Chondrocyte (in vitro differentiated cells): Measurements from ENCODE around the gene GALNT9. TPM values are rescaled to one million over a fixed set of nuclear protein-coding genes. Genes with fewer than 3 reads are reported as not detected.
"Not testable (repeated sequence)": the region's sequence is repeated elsewhere in the genome, so short reads cannot be mapped to it uniquely, and the experiment has no call there.

Experiments used
- DNase-seq: peaks from one replicate; pipeline ENCODE4 v3.0.0; 2021; ENCODE audit warnings: mixed read lengths, low spot score
- H3K27ac Mint-ChIP-seq: one replicate; pipeline ENCODE4 v1.8.0; 2021; ENCODE audit warnings: mild to moderate bottlenecking, moderate library complexity, mixed read lengths; ENCODE audit not compliant: unreplicated experiment
- H3K27me3 Mint-ChIP-seq: 2 replicates; pipeline ENCODE4 v1.8.0; 2021; ENCODE audit warnings: low read depth, mixed read lengths
- H3K36me3 Mint-ChIP-seq: 2 replicates; pipeline ENCODE4 v1.8.0; 2021; ENCODE audit warnings: low read depth, mixed read lengths
- H3K4me1 Mint-ChIP-seq: 2 replicates; pipeline ENCODE4 v1.8.0; 2021; ENCODE audit warnings: low read depth, mild to moderate bottlenecking, mixed read lengths
- H3K4me3 Mint-ChIP-seq: one replicate; pipeline ENCODE4 v1.8.0; 2021; ENCODE audit warnings: mild to moderate bottlenecking, moderate library complexity, mixed read lengths; ENCODE audit not compliant: unreplicated experiment
- H3K9me3 Mint-ChIP-seq: 2 replicates; pipeline ENCODE4 v1.8.0; 2021; ENCODE audit warnings: low read depth, mixed read lengths
- total RNA-seq: library from RNA; stranded (reverse); gene quantifications from 3 replicates; pipeline ENCODE4 v1.2.1, GENCODE V29; 2021
- TF ChIP-seq, protein P1 (sequence below): fragments of 200-600 bp; sonication (generic); IDR thresholded peaks from 2 replicates; pipeline ENCODE4 v1.5.0; 2021; ENCODE audit warnings: antibody characterized with exemption, mild to moderate bottlenecking, moderate library complexity

GALNT9 gene
- total RNA-seq, 1 donor from 2014 or later, result not detected

DNA sequence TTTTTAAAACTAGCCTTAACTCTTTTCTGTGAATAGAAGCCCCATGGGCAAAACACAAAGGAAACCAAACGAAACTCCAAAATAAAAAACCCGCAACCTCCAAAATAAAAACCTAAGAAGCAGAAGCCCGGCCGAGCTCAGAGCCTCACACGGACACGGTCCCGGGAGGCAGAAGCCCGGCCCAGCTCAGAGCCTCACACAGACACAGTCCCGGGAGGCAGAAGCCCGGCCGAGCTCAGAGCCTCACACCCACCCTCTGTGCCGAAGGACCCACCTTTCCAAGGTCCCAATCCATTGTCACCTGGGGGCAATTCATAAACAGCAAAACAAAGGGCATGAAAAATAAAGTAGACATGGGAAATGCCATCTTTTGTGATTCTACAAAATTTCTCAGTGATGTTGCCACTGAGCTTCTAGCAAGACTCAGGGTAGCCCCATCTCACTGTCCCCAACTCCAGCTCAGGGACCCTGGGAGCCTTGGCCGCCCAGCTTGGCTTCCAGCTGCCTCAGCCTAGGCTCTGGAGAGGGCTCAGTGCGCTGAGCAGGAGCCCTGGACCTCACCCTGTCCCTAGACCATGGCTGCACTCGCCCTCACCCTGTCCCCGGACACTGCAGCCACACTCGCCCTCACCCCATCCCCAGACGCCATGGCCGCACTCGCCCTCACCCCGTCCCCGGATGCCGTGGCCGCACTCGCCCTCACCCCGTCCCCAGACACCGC lies 82.2 kb downstream of the GALNT9 start:
- H3K27ac Mint-ChIP-seq, result no peak overlapping the region
- no peaks in the 10 kb centered on the region for H3K9me3 Mint-ChIP-seq
- H3K4me1 Mint-ChIP-seq, result no peaks in the 10 kb centered on the region
- no peak for DNase-seq
- no peaks in the 10 kb centered on the region for H3K36me3 Mint-ChIP-seq
- TF ChIP-seq, protein P1, sequence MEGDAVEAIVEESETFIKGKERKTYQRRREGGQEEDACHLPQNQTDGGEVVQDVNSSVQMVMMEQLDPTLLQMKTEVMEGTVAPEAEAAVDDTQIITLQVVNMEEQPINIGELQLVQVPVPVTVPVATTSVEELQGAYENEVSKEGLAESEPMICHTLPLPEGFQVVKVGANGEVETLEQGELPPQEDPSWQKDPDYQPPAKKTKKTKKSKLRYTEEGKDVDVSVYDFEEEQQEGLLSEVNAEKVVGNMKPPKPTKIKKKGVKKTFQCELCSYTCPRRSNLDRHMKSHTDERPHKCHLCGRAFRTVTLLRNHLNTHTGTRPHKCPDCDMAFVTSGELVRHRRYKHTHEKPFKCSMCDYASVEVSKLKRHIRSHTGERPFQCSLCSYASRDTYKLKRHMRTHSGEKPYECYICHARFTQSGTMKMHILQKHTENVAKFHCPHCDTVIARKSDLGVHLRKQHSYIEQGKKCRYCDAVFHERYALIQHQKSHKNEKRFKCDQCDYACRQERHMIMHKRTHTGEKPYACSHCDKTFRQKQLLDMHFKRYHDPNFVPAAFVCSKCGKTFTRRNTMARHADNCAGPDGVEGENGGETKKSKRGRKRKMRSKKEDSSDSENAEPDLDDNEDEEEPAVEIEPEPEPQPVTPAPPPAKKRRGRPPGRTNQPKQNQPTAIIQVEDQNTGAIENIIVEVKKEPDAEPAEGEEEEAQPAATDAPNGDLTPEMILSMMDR, result no peak
- H3K4me3 Mint-ChIP-seq, result no peak overlapping the region
- H3K27me3 Mint-ChIP-seq, result peaks cover 36% of the 10 kb centered on the region

- no peak overlapping the region for H3K27ac Mint-ChIP-seq
- H3K9me3 Mint-ChIP-seq, result no peaks in the 10 kb centered on the region
- peaks cover 31% of the 10 kb centered on the region for H3K27me3 Mint-ChIP-seq
- H3K36me3 Mint-ChIP-seq, result no peaks in the 10 kb centered on the region
- peak; percentile 85 for DNase-seq
- TF ChIP-seq, protein P1, result no peak
- H3K4me3 Mint-ChIP-seq, result no peak overlapping the region
- no peaks in the 10 kb centered on the region for H3K4me1 Mint-ChIP-seq
These were observed 83.8 kb downstream of the GALNT9 start for GRCh38 chr12:132245521-132246101.

- Mint-ChIP-seq H3K9me3 (no peaks in the 10 kb centered on the region), H3K4me3 (no peak overlapping the region), H3K4me1 (no peaks in the 10 kb centered on the region), H3K27ac (no peak overlapping the region), H3K27me3 (peaks cover 26% of the 10 kb centered on the region), H3K36me3 (no peaks in the 10 kb centered on the region)
- DNase-seq, result peak; percentile 68
- TF ChIP-seq, protein P1, result no peak
These were observed 84.6 kb downstream of the GALNT9 start for GRCh38 chr12:132244724-132245295.

GRCh38 chr12:132243596-132244310 lies 85.6 kb downstream of the GALNT9 start:
- no peak overlapping the region for H3K4me3 Mint-ChIP-seq
- TF ChIP-seq, protein P1, result peak; percentile 17
- H3K9me3 Mint-ChIP-seq, result no peaks in the 10 kb centered on the region
- no peaks in the 10 kb centered on the region for H3K36me3 Mint-ChIP-seq
- no peaks in the 10 kb centered on the region for H3K4me1 Mint-ChIP-seq
- peak; percentile 86 for DNase-seq
- peaks cover 30% of the 10 kb centered on the region for H3K27me3 Mint-ChIP-seq
- no peak overlapping the region for H3K27ac Mint-ChIP-seq

- H3K4me1 Mint-ChIP-seq, H3K27ac Mint-ChIP-seq, H3K9me3 Mint-ChIP-seq, H3K4me3 Mint-ChIP-seq, H3K36me3 Mint-ChIP-seq: not testable (repeated sequence)
- peak; percentile 60 for DNase-seq
- peaks cover 26% of the 10 kb centered on the region for H3K27me3 Mint-ChIP-seq
These were observed 86.2 kb downstream of the GALNT9 start for GRCh38 chr12:132243171-132243570.

DNA sequence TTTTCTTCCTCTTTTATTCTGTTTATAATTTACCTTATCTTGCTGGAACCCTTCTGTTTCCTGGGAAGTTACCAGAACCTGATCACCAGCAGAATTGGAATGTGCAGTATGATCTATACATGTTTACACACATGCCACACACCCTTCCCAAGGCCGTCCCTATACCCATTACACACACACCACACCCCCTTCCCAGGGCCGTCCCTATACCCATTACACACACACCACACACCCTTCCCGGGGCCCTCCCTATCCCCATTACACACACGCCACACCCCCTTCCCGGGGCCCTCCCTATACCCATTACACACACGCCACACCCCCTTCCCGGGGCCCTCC lies 88.8 kb downstream of the GALNT9 start:
- not testable (repeated sequence) for H3K9me3 Mint-ChIP-seq, H3K4me3 Mint-ChIP-seq, H3K36me3 Mint-ChIP-seq, H3K4me1 Mint-ChIP-seq, H3K27ac Mint-ChIP-seq
- H3K27me3 Mint-ChIP-seq, result peaks cover 17% of the 10 kb centered on the region
- DNase-seq, result peak; percentile 25
